SK-N-SH (cell line): ENCODE measurements around the gene LCP2. TPM values are rescaled to one million over a fixed set of nuclear protein-coding genes. Genes with fewer than 3 reads are reported as not detected.

Source experiments
- CTCF ChIA-PET: fragments of 300-600, 350-600 bp; formaldehyde crosslinking; extraction: SDS; loops from one replicate; lab custom pipeline; 2021; lab: Yijun Ruan, JAX
- POLR2A ChIA-PET: fragments of 350-600 bp; sonication (Branson Sonifier 250); formaldehyde crosslinking; extraction: SDS; loops from one replicate; lab custom pipeline; 2020; ENCODE audit warnings: antibody characterized with exemption, inconsistent platforms; lab: Yijun Ruan, JAX
- DNase-seq: peaks from one replicate; pipeline ENCODE4 v3.0.0; 2012
- H2AFZ ChIP-seq: fragments of 200-600 bp; sonication (generic); 2 replicates; pipeline ENCODE4 v1.8.1; 2016; ENCODE audit warnings: antibody characterized with exemption, mild to moderate bottlenecking, low read depth
- H3F3A ChIP-seq: fragments of 200-600 bp; sonication (generic); replicated peaks from 2 replicates; pipeline ENCODE3; 2016; ENCODE audit warnings: antibody characterized with exemption, mild to moderate bottlenecking; ENCODE audit not compliant: insufficient read depth
- H3K27ac ChIP-seq, 2 experiments: fragments of 200-500 bp in 1 of 2; fragments of 200-600 bp in 1 of 2; sonication (Bioruptor generic) in 1 of 2; sonication (generic), shearing (Covaris generic) in 1 of 2; 2 replicates each; pipeline versions ENCODE4 v1.5.1 to v1.6.1; 2014 to 2016; ENCODE audit warnings: low read depth in 2 of 2, inconsistent platforms in 1 of 2, low read length in 1 of 2, mild to moderate bottlenecking in 1 of 2, mixed read lengths in 1 of 2
- H3K27me3 ChIP-seq: fragments of 200-600 bp; sonication (generic), shearing (Covaris generic); 2 replicates; pipeline ENCODE4 v1.6.1; 2016; ENCODE audit warnings: mixed run types; ENCODE audit not compliant: insufficient read depth
- H3K36me3 ChIP-seq, 2 experiments: fragments of 200-500 bp in 1 of 2; fragments of 200-600 bp in 1 of 2; sonication (Bioruptor generic) in 1 of 2; sonication (generic) in 1 of 2; replicated peaks in 1 of 2; 2 replicates each; pipeline versions ENCODE3 to v1.5.1; 2014 to 2016; ENCODE audit warnings: low read length in 1 of 2, mild to moderate bottlenecking in 1 of 2; ENCODE audit not compliant: insufficient read depth in 2 of 2, control insufficient read depth in 1 of 2
- H3K4me1 ChIP-seq, 2 experiments: fragments of 200-500 bp in 1 of 2; fragments of 200-600 bp in 1 of 2; sonication (Bioruptor generic) in 1 of 2; sonication (generic), shearing (Covaris generic) in 1 of 2; 2 replicates each; pipeline versions ENCODE4 v1.5.1 to v1.6.1; 2014 to 2016; ENCODE audit warnings: low read depth in 1 of 2, low read length in 1 of 2, mixed run types in 1 of 2; ENCODE audit not compliant: insufficient read depth in 2 of 2, control insufficient read depth in 1 of 2
- H3K4me2 ChIP-seq: fragments of 200-600 bp; sonication (generic), shearing (Covaris generic); 2 replicates; pipeline ENCODE4 v1.6.1; 2017; ENCODE audit warnings: mixed run types
- H3K4me3 ChIP-seq, 2 experiments: fragments of 200-500 bp in 1 of 2; fragments of 200-600 bp in 1 of 2; sonication (Bioruptor generic) in 1 of 2; sonication (generic), shearing (Covaris generic) in 1 of 2; 2 replicates each; pipeline versions ENCODE4 v1.5.1 to v1.8.1; 2014 to 2016; ENCODE audit warnings: low read depth in 2 of 2, inconsistent platforms in 1 of 2, low read length in 1 of 2, mild to moderate bottlenecking in 1 of 2, mixed read lengths in 1 of 2, moderate library complexity in 1 of 2
- H3K79me2 ChIP-seq: fragments of 200-600 bp; sonication (generic); 2 replicates; pipeline ENCODE4 v1.8.1; 2017; ENCODE audit warnings: mild to moderate bottlenecking; ENCODE audit not compliant: insufficient read depth
- H3K9ac ChIP-seq: fragments of 200-600 bp; sonication (generic); 2 replicates; pipeline ENCODE4 v1.6.1; 2017; ENCODE audit warnings: mixed run types
- H3K9me2 ChIP-seq: fragments of 200-600 bp; sonication (generic); 2 replicates; pipeline ENCODE4 v1.6.1; 2017; ENCODE audit warnings: mixed run types
- H3K9me3 ChIP-seq: fragments of 200-600 bp; sonication (generic); 2 replicates; pipeline ENCODE4 v1.6.1; 2017; ENCODE audit warnings: mixed run types, mild to moderate bottlenecking, moderate library complexity
- H4K20me1 ChIP-seq: fragments of 200-600 bp; sonication (generic); 2 replicates; pipeline ENCODE4 v1.6.1; 2017; ENCODE audit warnings: mild to moderate bottlenecking, mixed run types; ENCODE audit not compliant: insufficient read depth
- EP300 ChIP-seq, 2 experiments: IDR thresholded peaks; 2 replicates each; pipeline versions ENCODE4 v1.4.0 to v1.6.1; 2012; ENCODE audit warnings: borderline replicate concordance in 1 of 2, low read depth in 1 of 2, low read length in 1 of 2
- EZH2phosphoT487 ChIP-seq: fragments of 200-600 bp; sonication (generic); IDR thresholded peaks from 2 replicates; pipeline ENCODE4 v1.6.1; 2017; ENCODE audit warnings: low read depth, mixed run types, mild to moderate bottlenecking, antibody characterized with exemption, moderate library complexity, borderline replicate concordance
- FOXJ3 ChIP-seq: sonication (generic); formaldehyde crosslinking; IDR thresholded peaks from 2 replicates; pipeline ENCODE4 v1.5.1; 2020; ENCODE audit warnings: mild to moderate bottlenecking, missing genetic modification reagents
- GABPA ChIP-seq: IDR thresholded peaks from 2 replicates; pipeline ENCODE4 v1.4.0; 2012; ENCODE audit warnings: low read depth, mild to moderate bottlenecking
- GATA2 ChIP-seq: sonication (generic); formaldehyde crosslinking; IDR thresholded peaks from 2 replicates; pipeline ENCODE4 v1.5.0; 2020; ENCODE audit warnings: mild to moderate bottlenecking, missing genetic modification reagents
- JUND ChIP-seq: IDR thresholded peaks from 2 replicates; pipeline ENCODE4 v1.4.0; 2012
- MXI1 ChIP-seq: IDR thresholded peaks from 2 replicates; pipeline ENCODE4 v1.6.1; 2012; ENCODE audit warnings: mild to moderate bottlenecking, low read depth, low read length, improper control_type of control experiment
- NRF1 ChIP-seq: IDR thresholded peaks from 2 replicates; pipeline ENCODE4 v1.6.1; 2012; ENCODE audit warnings: low read depth, mild to moderate bottlenecking, low read length
- PBX3 ChIP-seq: IDR thresholded peaks from 2 replicates; pipeline ENCODE4; 2012
- RAD21 ChIP-seq: IDR thresholded peaks from 2 replicates; pipeline ENCODE4 v1.6.1; 2012; ENCODE audit warnings: mild to moderate bottlenecking, low read length
- RCOR1 ChIP-seq: fragments of 150-350 bp; IDR thresholded peaks from 2 replicates; pipeline ENCODE4 v1.6.1; 2017; ENCODE audit warnings: antibody characterized with exemption, low read length
- RFX5 ChIP-seq: IDR thresholded peaks from 2 replicates; pipeline ENCODE4 v1.6.1; 2012; ENCODE audit warnings: mild to moderate bottlenecking, improper control_type of control experiment, low read length
- SIN3A ChIP-seq: IDR thresholded peaks from 2 replicates; pipeline ENCODE4 v1.6.1; 2012; ENCODE audit warnings: low read depth, mild to moderate bottlenecking, low read length, moderate library complexity, borderline replicate concordance
- SMC3 ChIP-seq: IDR thresholded peaks from 2 replicates; pipeline ENCODE4 v1.6.1; 2012; ENCODE audit warnings: low read depth, low read length, improper control_type of control experiment
- TCF12 ChIP-seq: IDR thresholded peaks from 2 replicates; pipeline ENCODE4 v1.4.0; 2012
- TEAD4 ChIP-seq: IDR thresholded peaks from 2 replicates; pipeline ENCODE4 v1.4.0; 2012; ENCODE audit warnings: mild to moderate bottlenecking, borderline replicate concordance; ENCODE audit not compliant: insufficient read depth
- YY1 ChIP-seq: IDR thresholded peaks from 2 replicates; pipeline ENCODE4 v1.4.0; 2012; ENCODE audit warnings: low read depth, mild to moderate bottlenecking
- WGBS: methylation state at CpG from one replicate; pipeline ENCODE4 v1.1.6; 2017; ENCODE audit warnings: low lambda C conversion rate; 5-methylcytosine and 5-hydroxymethylcytosine counted together
- polyA plus RNA-seq, 3 experiments: library from polyadenylated mRNA; depleted of rRNA; stranded (reverse); fragments of >200 nt; gene quantifications; 2 replicates each; pipeline ENCODE4 v1.2.3, GENCODE V29; 2012
- TF ChIP-seq, protein P1 (sequence below): IDR thresholded peaks from 2 replicates; pipeline ENCODE4 v1.4.0; 2012; ENCODE audit warnings: low read depth
- TF ChIP-seq, protein P2 (sequence below): IDR thresholded peaks from 2 replicates; pipeline ENCODE4 v1.6.1; 2012; ENCODE audit warnings: mild to moderate bottlenecking, low read depth, low read length, moderate library complexity

Gene LCP2
- polyA plus RNA-seq, 1 of the 3 experiments (the other 2 are of a cell fraction), result not detected

DNA sequence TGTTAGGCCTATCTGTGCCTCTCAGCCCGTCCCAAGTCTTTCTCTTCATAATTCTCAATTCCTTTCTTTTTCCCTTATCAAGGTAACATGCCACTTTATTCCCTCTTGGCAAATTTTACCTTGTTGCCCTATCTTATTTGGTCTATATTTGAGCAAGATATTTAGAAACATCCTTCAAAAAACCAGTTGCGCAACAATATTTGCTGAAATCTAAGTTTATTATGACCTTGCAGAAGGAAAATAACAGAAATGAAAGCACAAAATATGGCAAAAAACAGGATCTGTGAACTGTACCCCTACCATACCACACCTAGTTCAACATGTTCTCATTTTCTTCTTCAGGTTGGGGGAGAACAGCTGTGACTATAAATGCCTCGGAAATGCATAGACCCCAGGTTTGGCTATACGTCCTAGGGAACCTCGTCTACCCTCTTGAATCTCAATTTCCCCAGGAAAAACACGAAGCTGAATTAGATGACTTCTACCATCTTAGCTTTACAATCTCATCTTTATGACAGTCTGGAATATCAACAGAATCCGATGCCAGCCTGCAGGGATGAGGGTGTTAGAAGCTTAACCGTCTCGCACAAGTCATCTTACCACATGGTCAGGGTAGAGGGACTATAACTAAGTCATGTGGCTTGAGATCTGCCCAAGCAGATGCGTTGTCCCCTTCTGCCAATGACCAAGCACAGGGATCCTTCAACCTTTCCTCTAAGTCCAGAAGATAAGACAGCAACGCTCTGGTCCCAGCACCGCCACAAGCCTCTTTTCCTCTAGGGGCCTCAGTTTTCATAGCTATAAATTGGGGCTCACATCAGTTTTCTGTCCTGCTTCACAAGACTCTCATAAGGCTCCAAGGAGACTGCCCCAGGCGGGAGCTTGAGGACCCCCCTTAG, 1.3 kb downstream of the LCP2 start:
- CTCF ChIA-PET, result interaction anchor here (0.9 kb wide), 1 partner anchor 27 kb away, joined by 4 read pairs; no protein-coding TSS in a partner anchor
- no peak for DNase-seq
- no peak overlapping the region for H3K4me2 ChIP-seq
- no peaks in the 10 kb centered on the region for H4K20me1 ChIP-seq
- WGBS, result 58% methylated on average over 13 of the region's 13 CpGs
- POLR2A ChIA-PET, result no interaction called here
- H3K9me2 ChIP-seq, result no peaks in the 10 kb centered on the region
- no peaks in the 10 kb centered on the region for H3F3A ChIP-seq
- H3K9ac ChIP-seq, result no peak overlapping the region
- H3K27ac ChIP-seq, result no peak overlapping the region
- H3K36me3 ChIP-seq, result no peaks in the 10 kb centered on the region
- no peaks in the 10 kb centered on the region for H3K4me1 ChIP-seq
- H2AFZ ChIP-seq, result no peak overlapping the region
- H3K4me3 ChIP-seq, result no peak overlapping the region
- no peaks in the 10 kb centered on the region for H3K79me2 ChIP-seq
- H3K9me3 ChIP-seq, result no peaks in the 10 kb centered on the region
- H3K27me3 ChIP-seq, result peaks cover 6% of the 10 kb centered on the region; the same call in 1 of the 2 replicates
- TF ChIP-seq MXI1, result no peak
- TF ChIP-seq NRF1, result no peak
- TF ChIP-seq TCF12, result no peak
- TF ChIP-seq EP300 (IDR thresholded peaks at IDR 0.05; ENCODE audit: borderline replicate concordance in 1 of 2, low read depth in 1 of 2, low read length in 1 of 2), result no peak
- TF ChIP-seq YY1, result no peak
- TF ChIP-seq GATA2 (CRISPR knock-in tag), result no peak
- TF ChIP-seq EZH2phosphoT487, result no peak
- TF ChIP-seq PBX3, result no peak

DNA sequence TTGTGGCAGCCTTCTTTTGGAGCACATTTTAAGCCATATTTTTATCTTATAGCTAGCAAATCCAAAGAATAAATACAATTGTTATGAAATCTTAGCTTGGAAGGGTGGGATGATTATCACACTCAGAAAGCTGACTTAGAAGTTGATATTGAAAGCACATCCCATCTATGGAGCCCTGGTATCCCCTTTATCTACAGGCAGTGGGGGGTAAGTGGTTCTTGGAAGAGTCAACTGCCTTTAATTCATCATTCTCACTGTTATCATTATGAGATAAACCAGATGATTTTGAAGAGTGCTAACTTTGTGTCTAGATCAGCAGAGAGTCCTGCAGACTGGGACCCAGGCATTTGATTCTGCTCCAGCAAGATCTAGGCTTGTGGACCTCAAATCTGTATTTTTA, 3.0 kb downstream of the LCP2 start:
- TF ChIP-seq EP300 (IDR thresholded peaks at IDR 0.05; ENCODE audit: borderline replicate concordance in 1 of 2, low read depth in 1 of 2, low read length in 1 of 2), result no peak
- no peak for TF ChIP-seq TEAD4
- TF ChIP-seq EZH2phosphoT487, result no peak
- TF ChIP-seq RCOR1, result no peak
- TF ChIP-seq, protein P1, sequence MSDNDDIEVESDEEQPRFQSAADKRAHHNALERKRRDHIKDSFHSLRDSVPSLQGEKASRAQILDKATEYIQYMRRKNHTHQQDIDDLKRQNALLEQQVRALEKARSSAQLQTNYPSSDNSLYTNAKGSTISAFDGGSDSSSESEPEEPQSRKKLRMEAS, result no peak
- TF ChIP-seq RFX5, result no peak
- TF ChIP-seq SMC3, result no peak
- no peak for TF ChIP-seq GATA2 (CRISPR knock-in tag)
- no peak for TF ChIP-seq SIN3A
- no peak for TF ChIP-seq NRF1
- no peak for TF ChIP-seq GABPA
- no peak for TF ChIP-seq YY1
- TF ChIP-seq FOXJ3 (CRISPR knock-in tag), result no peak
- TF ChIP-seq, protein P2, sequence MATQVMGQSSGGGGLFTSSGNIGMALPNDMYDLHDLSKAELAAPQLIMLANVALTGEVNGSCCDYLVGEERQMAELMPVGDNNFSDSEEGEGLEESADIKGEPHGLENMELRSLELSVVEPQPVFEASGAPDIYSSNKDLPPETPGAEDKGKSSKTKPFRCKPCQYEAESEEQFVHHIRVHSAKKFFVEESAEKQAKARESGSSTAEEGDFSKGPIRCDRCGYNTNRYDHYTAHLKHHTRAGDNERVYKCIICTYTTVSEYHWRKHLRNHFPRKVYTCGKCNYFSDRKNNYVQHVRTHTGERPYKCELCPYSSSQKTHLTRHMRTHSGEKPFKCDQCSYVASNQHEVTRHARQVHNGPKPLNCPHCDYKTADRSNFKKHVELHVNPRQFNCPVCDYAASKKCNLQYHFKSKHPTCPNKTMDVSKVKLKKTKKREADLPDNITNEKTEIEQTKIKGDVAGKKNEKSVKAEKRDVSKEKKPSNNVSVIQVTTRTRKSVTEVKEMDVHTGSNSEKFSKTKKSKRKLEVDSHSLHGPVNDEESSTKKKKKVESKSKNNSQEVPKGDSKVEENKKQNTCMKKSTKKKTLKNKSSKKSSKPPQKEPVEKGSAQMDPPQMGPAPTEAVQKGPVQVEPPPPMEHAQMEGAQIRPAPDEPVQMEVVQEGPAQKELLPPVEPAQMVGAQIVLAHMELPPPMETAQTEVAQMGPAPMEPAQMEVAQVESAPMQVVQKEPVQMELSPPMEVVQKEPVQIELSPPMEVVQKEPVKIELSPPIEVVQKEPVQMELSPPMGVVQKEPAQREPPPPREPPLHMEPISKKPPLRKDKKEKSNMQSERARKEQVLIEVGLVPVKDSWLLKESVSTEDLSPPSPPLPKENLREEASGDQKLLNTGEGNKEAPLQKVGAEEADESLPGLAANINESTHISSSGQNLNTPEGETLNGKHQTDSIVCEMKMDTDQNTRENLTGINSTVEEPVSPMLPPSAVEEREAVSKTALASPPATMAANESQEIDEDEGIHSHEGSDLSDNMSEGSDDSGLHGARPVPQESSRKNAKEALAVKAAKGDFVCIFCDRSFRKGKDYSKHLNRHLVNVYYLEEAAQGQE, result no peak
- no peak for TF ChIP-seq RAD21
- TF ChIP-seq JUND, result no peak
- H3K4me2 ChIP-seq, result no peak overlapping the region
- no peaks in the 10 kb centered on the region for H3K4me1 ChIP-seq
- H3K79me2 ChIP-seq, result no peaks in the 10 kb centered on the region
- no peaks in the 10 kb centered on the region for H3K36me3 ChIP-seq
- CTCF ChIA-PET, result interaction anchor here (1.0 kb wide), 1 partner anchor 69 kb away, joined by 3 read pairs; no protein-coding TSS in a partner anchor
- no peaks in the 10 kb centered on the region for H4K20me1 ChIP-seq
- H3K27me3 ChIP-seq, result peaks cover 6% of the 10 kb centered on the region; the same call in 1 of the 2 replicates
- H3K4me3 ChIP-seq, result no peak overlapping the region
- no peak overlapping the region for H2AFZ ChIP-seq
- no peak overlapping the region for H3K27ac ChIP-seq
- DNase-seq, result no peak
- H3F3A ChIP-seq, result no peaks in the 10 kb centered on the region
- no peak overlapping the region for H3K9ac ChIP-seq
- POLR2A ChIA-PET, result no interaction called here
- no peaks in the 10 kb centered on the region for H3K9me2 ChIP-seq
- H3K9me3 ChIP-seq, result no peaks in the 10 kb centered on the region
